RWPE2 (cell line): ENCODE measurements around the gene IL10RB.

Experiments used
- ATAC-seq: fragments of 200-7000 bp; cut with Tn5 transposase; 3 replicates; pipeline ENCODE4 v1.9.1; 2021; ENCODE audit warnings: low read depth
- DNase-seq: peaks from one replicate; pipeline ENCODE4 v3.0.0-alpha.2; 2020; ENCODE audit warnings: low spot score
- H3K27ac ChIP-seq: fragments of 450-650 bp; 2 replicates; pipeline ENCODE4 v1.5.1; 2017; ENCODE audit warnings: mild to moderate bottlenecking; ENCODE audit not compliant: poor library complexity, severe bottlenecking
- H3K27me3 ChIP-seq: fragments of 250-450 bp; sonication (Bioruptor Pico); 2 replicates; pipeline ENCODE4 v1.5.1; 2021; ENCODE audit warnings: mild to moderate bottlenecking, moderate library complexity; ENCODE audit not compliant: insufficient read depth, poor library complexity, severe bottlenecking
- H3K36me3 ChIP-seq: fragments of 250-450 bp; sonication (Bioruptor Pico); 2 replicates; pipeline ENCODE4 v1.5.1; 2020; ENCODE audit warnings: low read depth, mild to moderate bottlenecking, moderate library complexity
- H3K4me1 ChIP-seq: fragments of 250-450 bp; sonication (Bioruptor Pico); 2 replicates; pipeline ENCODE4 v1.5.1; 2021; ENCODE audit warnings: mild to moderate bottlenecking, moderate library complexity; ENCODE audit not compliant: insufficient read depth, poor library complexity, severe bottlenecking
- H3K4me3 ChIP-seq: fragments of 250-450 bp; sonication (Bioruptor Pico); 2 replicates; pipeline ENCODE4 v1.5.1; 2021; ENCODE audit warnings: mild to moderate bottlenecking, moderate library complexity; ENCODE audit not compliant: severe bottlenecking
- H3K9me3 ChIP-seq: fragments of 250-450 bp; sonication (Bioruptor Pico); 2 replicates; pipeline ENCODE4 v1.5.1; 2021; ENCODE audit warnings: mild to moderate bottlenecking, moderate library complexity; ENCODE audit not compliant: severe bottlenecking
- CTCF ChIP-seq: fragments of 450-650 bp; IDR thresholded peaks from one replicate; pipeline ENCODE4 v1.5.1; 2017; ENCODE audit warnings: mild to moderate bottlenecking, moderate library complexity; ENCODE audit not compliant: poor library complexity, severe bottlenecking

Gene IL10RB

GRCh38 chr21:33278721-33279120 is 12.6 kb downstream of the IL10RB start:
- Histone ChIP-seq H3K27ac (no peak overlapping the region), H3K27me3 (no peaks in the 10 kb centered on the region), H3K4me3 (no peak overlapping the region), H3K36me3 (peaks cover 9% of the 10 kb centered on the region), H3K9me3 (peaks cover 11% of the 10 kb centered on the region), H3K4me1 (no peaks in the 10 kb centered on the region)
- ATAC-seq: no peak
- no peak for TF ChIP-seq CTCF
- DNase-seq: no peak

GRCh38 chr21:33279330-33279820 is 13.2 kb downstream of the IL10RB start:
- Histone ChIP-seq H3K27me3 (no peaks in the 10 kb centered on the region), H3K27ac (no peak overlapping the region), H3K9me3 (peaks cover 11% of the 10 kb centered on the region), H3K36me3 (peaks cover 5% of the 10 kb centered on the region; the same call in 1 of the 2 replicates), H3K4me3 (no peak overlapping the region), H3K4me1 (no peaks in the 10 kb centered on the region)
- DNase-seq (no peak), ATAC-seq (no peak)
- no peak for TF ChIP-seq CTCF

GRCh38 chr21:33281096-33281652 is 15.0 kb downstream of the IL10RB start:
- ATAC-seq (no peak), DNase-seq (no peak)
- Histone ChIP-seq H3K27me3 (no peaks in the 10 kb centered on the region), H3K36me3 (peaks cover 5% of the 10 kb centered on the region; the same call in 1 of the 2 replicates), H3K4me1 (no peaks in the 10 kb centered on the region), H3K27ac (no peak overlapping the region), H3K9me3 (peaks cover 11% of the 10 kb centered on the region), H3K4me3 (no peak overlapping the region)
- TF ChIP-seq CTCF: no peak

- no peaks in the 10 kb centered on the region for H3K27me3 ChIP-seq
- peaks cover 5% of the 10 kb centered on the region; the same call in 1 of the 2 replicates for H3K36me3 ChIP-seq
- no peak for TF ChIP-seq CTCF
- H3K27ac ChIP-seq: no peak overlapping the region
- H3K4me1 ChIP-seq: peaks cover 10% of the 10 kb centered on the region
- no peak for ATAC-seq
- peaks cover 11% of the 10 kb centered on the region for H3K9me3 ChIP-seq
- no peak for DNase-seq
- H3K4me3 ChIP-seq: no peak overlapping the region
Measured at GRCh38 chr21:33283203-33283602, 17.0 kb downstream of the IL10RB start.

- ATAC-seq (no peak), DNase-seq (no peak)
- Histone ChIP-seq H3K36me3 (no peaks in the 10 kb centered on the region), H3K27ac (peak overlapping the region; percentile 24), H3K27me3 (no peaks in the 10 kb centered on the region), H3K9me3 (no peaks in the 10 kb centered on the region), H3K4me3 (no peak overlapping the region), H3K4me1 (peaks cover 10% of the 10 kb centered on the region)
- no peak for TF ChIP-seq CTCF
Measured at GRCh38 chr21:33286076-33286475, 19.9 kb downstream of the IL10RB start.
